ENCODE data around the gene C1orf167.

The C1orf167 gene

GRCh38 chr1:11833497-11833896 lies 71.5 kb downstream of the C1orf167 start:
- no peak for DNase-seq (ENCODE audit: low read depth)
- no peak for TF ChIP-seq CTCF (conservative IDR thresholded peaks at IDR 0.05; ENCODE audit: control insufficient read depth, insufficient read depth, low read depth, low read length)
- no peak overlapping the region for H3K4me3 ChIP-seq (ENCODE audit: control insufficient read depth, low read depth, low read length)

- no peak for TF ChIP-seq CTCF (conservative IDR thresholded peaks at IDR 0.05; ENCODE audit: control insufficient read depth, insufficient read depth, low read depth, low read length)
- no peak for DNase-seq (ENCODE audit: low read depth)
- H3K4me3 ChIP-seq (ENCODE audit: control insufficient read depth, low read depth, low read length) = no peak overlapping the region
Observed at GRCh38 chr1:11833900-11834299, 71.9 kb downstream of the C1orf167 start.

DNA sequence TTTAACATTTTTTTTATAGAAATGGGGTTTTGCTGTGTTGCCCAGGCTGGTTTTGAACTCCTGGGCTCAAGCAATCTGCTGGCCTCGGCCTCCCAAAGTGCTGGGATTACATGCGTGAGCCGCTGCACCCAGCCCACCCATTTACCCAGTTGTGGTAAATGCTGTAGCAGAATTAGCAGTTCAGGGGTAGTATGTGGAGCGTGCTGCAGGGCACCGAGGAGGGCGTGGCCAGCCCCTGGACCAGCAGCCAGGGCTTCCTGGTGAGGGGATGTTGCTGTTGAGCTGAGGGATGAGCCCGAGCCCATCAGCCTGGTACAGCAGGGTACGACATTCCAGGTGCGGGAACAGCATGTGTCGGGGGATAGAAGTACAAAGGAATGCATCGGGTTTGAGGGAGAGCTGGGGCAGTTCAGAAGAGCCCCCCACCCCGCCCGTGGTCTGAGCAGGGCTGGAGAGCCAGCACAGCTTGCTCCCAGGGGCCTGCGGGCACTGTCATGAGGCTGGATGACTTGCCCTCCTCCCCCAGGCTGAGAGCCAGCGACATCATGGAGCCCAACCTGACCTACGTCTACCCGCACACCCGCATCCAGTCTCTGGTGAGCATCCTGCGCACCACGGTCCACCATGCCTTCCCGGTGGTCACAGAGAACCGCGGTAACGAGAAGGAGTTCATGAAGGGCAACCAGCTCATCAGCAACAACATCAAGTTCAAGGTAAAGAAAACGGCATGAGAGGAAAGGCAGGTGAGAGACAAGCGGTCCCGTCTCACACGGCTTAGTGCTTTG lies 73.6 kb downstream of the C1orf167 start:
- DNase-seq (ENCODE audit: low read depth) = no peak
- TF ChIP-seq CTCF (conservative IDR thresholded peaks at IDR 0.05; ENCODE audit: control insufficient read depth, insufficient read depth, low read depth, low read length) = no peak
- H3K4me3 ChIP-seq (ENCODE audit: control insufficient read depth, low read depth, low read length) = no peak overlapping the region

- H3K4me3 ChIP-seq (ENCODE audit: control insufficient read depth, low read depth, low read length) = no peak overlapping the region
- TF ChIP-seq CTCF (conservative IDR thresholded peaks at IDR 0.05; ENCODE audit: control insufficient read depth, insufficient read depth, low read depth, low read length) = no peak
- no peak for DNase-seq (ENCODE audit: low read depth)
Observed at GRCh38 chr1:11836955-11837766, 75.2 kb downstream of the C1orf167 start.

- H3K4me3 ChIP-seq (ENCODE audit: control insufficient read depth, low read depth, low read length) = no peak overlapping the region
- TF ChIP-seq CTCF (conservative IDR thresholded peaks at IDR 0.05; ENCODE audit: control insufficient read depth, insufficient read depth, low read depth, low read length) = no peak
- DNase-seq (ENCODE audit: low read depth) = no peak
Observed at GRCh38 chr1:11837767-11838348, 75.9 kb downstream of the C1orf167 start.

DNA sequence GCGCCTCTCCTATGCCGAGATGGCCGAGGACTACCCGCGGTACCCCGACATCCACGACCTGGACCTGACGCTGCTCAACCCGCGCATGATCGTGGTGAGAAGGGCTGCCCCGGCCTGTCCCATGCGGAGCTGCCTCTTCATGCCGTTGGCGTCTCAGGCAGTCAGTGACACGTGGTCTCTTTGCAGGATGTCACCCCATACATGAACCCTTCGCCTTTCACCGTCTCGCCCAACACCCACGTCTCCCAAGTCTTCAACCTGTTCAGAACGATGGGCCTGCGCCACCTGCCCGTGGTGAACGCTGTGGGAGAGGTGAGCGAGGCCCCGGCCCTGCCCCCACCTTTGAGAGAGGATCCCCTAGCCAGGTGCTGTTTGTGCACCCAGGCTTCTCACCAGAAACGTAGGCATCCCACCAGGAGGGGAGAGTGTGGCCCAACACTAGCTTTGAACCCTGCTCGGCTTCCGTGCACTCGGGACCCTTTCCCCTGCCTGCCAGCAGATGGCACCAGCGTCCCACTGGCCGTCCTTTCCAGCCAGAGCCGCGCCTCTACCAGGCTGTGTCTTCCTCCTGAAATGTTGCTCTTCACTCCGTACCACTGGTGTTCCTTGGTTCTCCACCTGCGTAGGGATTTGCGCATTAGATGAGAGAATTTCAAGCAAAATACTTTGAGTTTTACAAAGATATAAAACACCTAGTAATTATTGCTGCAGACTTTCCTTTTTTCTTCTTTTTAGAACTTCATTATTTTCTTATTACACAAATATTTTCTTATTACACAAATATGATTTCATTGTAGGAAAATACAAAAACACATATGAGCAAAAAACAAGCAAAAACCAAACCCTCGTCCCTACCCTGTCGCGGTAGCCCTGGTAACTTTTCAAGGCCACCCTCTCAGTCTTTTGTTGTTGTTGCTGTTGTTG lies 76.6 kb downstream of the C1orf167 start:
- H3K4me3 ChIP-seq (ENCODE audit: control insufficient read depth, low read depth, low read length) = no peak overlapping the region
- peak; percentile 52 for DNase-seq (ENCODE audit: low read depth)
- TF ChIP-seq CTCF (conservative IDR thresholded peaks at IDR 0.05; ENCODE audit: control insufficient read depth, insufficient read depth, low read depth, low read length) = peak; percentile 98
